CD4-positive, alpha-beta T cell treated with Interleukin-21 for 1 hour (primary cell): ENCODE measurements around the gene CCDC6.
A peak's percentile ranks its signal among the peaks of the same experiment; 100 is the strongest.

Experiments
- DNase-seq: peaks from one replicate; pipeline ENCODE4 v3.0.0-alpha.2; 2020

The CCDC6 gene

DNA sequence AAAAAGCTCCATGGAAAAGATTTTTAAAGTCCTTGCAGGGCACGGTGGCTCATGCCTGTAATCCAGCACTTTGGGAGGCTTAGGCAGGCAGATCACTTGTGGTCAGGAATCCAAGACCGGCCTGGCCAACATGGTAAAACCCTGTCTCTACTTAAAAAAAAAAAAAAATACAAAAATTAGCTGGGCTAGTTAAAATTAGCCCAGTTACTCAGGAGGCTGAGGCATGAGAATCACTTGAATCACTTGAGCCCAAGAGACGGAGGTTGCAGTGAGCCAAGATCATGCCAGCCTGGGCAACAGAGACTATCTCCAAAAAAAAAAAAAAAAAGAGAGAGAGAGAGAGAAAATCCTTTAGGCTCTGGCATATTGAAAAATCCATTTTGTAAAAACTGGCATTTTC is 61.9 kb downstream of the CCDC6 start:
- DNase-seq = no peak

- DNase-seq = no peak
These were observed 62.6 kb downstream of the CCDC6 start for GRCh38 chr10:59843748-59844147.

DNA sequence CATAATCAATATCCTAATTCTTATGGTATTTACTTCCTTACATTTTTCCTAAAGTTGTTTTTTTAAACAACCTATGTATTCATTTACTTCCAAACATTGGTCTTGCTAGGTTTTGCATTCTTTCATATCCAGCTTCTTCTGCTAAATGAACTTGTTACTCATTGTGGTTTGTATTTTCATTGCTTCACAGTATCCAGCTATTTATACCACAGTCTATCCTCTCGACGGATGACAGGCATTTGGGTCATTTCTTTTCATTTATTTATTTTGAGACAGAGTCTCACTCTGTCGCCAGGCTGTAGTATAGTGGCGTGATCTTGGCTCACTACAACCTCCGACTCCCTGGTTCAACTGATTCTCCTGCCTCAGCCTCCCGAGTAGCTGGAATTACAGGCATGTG is 66.8 kb downstream of the CCDC6 start:
- no peak for DNase-seq

- DNase-seq = no peak
These were observed 68.1 kb downstream of the CCDC6 start for GRCh38 chr10:59838085-59838789.

GRCh38 chr10:59833810-59834209 is 72.5 kb downstream of the CCDC6 start:
- no peak for DNase-seq

DNA sequence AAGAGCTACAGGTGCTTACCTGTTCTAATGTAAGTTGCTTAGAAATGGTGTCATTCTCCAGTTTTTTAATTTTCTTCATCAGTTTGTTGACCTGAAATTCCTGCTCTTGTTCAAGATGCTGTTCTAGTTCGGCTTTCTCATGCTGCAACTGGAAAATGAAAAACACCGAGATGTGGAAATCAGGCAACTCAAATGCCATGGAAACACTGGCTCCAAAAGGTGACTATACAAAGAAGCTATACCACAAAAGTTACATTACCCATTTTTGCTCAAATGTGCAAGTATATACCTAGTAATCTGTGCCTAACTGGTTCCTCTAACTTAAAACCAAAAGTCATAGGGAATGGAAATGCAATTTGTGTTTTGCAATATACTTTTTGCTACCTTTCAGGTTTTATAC is 73.8 kb downstream of the CCDC6 start:
- DNase-seq = no peak

GRCh38 chr10:59831658-59832503 is 74.5 kb downstream of the CCDC6 start:
- no peak for DNase-seq

- peak; percentile 9 for DNase-seq
These were observed 75.6 kb downstream of the CCDC6 start for GRCh38 chr10:59830601-59831259.

DNA sequence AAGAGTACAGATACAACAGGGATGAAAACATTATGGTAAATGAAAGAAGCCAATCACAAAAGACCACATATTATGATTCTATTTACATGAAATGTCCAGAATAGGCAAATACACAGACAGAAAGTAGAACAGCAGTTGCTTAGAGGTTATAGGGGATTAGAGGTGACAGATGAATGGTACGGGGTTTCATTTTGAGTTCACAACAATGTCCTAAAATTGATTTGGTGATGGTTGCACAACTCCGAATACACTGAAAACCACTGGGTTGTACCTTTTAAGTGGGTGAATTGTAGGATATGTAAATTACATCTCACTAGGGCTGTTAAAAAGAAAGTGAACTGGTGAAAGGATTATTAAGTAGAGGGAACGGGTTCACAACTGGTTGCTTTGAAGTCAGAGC is 76.8 kb downstream of the CCDC6 start:
- DNase-seq = no peak

DNA sequence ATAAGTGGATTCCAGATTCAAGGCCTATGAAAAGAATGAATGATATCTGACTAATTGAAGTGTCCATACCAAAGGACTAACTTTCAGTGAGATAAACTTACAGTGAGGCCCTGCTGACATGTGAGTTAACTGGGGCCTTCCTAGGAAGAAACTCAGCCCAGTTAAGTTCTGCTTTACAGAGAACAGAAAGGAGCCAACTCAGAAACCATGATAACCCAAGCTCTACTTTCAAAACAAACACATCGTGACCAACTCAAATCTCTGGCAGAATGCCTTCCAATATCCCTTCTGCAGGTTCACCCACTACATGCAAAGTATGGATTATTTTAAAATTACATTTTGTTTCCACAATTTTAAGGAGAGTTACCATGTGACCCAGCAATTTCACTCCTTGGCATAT is 77.3 kb downstream of the CCDC6 start:
- DNase-seq = no peak

GRCh38 chr10:59825932-59826331 is 80.4 kb downstream of the CCDC6 start:
- no peak for DNase-seq

DNA sequence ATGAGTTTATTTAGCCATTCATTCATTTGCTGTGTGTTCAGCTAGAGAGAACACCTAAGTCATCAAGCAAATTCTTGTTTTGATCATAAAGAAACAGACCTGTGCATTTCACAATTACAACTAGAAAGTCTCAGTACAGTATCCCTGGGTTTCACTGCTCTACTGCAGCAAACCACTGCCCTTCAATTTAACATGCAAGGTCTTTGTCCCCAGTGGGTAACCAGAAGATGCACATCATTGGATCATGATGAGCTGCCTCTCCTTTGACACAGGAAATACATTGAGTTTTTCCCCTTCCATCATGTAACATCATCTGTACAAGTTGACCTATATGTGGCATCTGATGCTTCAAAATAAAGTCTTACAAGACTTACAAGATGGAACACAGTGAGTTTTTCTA is 82.6 kb downstream of the CCDC6 start:
- DNase-seq = no peak

- DNase-seq = no peak
These were observed 83.2 kb downstream of the CCDC6 start for GRCh38 chr10:59823111-59823510.

DNA sequence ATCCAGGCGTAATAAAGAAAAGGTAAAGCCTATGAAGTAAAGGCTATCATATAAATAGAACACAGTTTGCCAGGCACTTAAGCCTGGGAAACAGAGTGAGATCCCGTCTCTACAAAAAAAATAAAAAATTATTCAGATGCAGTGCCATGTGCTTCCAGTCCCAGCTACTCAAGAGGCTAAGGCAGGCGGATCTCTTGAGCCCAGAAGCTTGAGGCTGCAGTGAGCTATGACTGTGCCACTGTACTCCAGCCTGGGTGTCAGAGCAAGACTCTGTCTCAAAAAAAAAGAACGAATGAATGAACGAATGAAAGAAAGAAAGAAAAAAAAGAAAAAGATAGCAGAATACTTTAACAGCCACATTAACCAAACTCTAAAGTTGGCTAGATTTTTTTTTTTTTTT is 85.9 kb downstream of the CCDC6 start:
- no peak for DNase-seq

DNA sequence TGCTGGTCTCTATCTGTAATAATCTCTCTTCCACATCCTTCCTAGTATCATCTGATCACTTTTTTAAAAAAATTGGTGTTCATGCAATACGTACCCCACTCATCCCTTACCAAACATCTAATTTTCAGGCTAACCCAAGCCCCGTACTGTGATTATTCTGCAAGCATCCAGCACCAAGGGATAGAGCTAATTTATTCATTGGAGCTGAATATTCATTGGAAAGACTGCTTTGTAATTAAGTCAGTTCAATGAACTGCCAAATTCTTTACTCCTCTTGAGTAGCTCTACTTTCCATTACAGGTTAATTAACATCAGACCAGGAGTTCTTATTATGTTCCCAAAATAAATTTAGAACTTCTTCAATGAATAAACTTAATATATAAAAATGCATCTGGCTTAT is 86.7 kb downstream of the CCDC6 start:
- DNase-seq = no peak

DNA sequence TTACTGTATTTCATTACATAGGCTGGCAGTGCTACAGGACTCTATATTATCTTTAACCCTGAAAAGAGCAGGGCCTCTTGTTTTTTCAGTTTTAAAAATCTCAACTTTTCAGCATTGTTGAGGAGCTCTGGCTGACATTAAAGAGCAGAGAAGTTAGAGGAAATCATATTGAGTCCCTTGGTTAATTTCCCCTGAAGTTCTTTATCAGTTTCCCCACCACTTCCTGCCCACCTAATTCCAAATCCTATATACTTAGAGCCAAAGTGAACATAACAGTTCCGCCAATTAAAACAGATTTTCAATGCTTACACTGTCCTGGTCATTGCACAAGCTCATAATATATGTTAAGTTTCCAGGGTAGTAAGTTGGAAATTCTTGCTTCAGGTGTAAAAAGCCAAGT is 87.1 kb downstream of the CCDC6 start:
- no peak for DNase-seq

DNA sequence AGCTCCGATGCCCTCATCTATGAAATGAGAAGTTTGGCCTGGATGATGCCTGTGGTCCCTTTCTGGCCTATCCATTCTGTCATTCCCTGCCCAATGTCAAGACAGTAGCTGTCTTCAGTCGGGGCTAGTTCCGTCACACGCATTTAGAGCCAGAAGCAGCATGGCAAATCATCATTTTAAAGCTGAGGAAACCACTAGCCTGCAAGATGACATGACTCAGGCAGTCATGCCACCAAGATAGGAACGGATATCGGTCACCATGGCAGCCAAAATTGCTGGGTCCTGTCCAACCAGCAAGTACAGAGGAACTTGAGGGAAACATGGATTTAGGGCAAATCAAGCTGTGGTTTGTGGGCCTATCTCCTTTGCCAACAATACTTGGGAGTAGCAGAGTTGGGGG is 88.6 kb downstream of the CCDC6 start:
- DNase-seq = no peak

DNA sequence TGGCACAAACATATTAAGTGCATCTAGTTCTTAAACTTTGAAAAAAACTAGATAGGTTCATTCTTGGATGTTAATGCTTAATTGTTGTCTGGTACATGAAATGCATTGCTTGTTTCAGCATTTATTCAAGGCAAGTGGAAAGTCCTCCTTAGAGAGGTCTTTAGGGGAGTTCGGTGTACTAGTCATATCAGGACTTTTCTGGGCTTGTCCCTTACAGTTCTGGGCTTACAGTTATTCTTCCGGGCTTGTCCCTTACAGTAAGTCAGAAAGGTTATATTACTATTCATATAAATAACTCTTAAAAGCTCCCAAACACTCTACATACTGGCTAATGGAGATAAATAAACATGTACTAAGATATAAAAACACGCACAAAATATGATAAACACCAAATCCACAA is 91.5 kb downstream of the CCDC6 start:
- no peak for DNase-seq

GRCh38 chr10:59812519-59813122 is 93.7 kb downstream of the CCDC6 start:
- no peak for DNase-seq

- no peak for DNase-seq
These were observed 96.7 kb downstream of the CCDC6 start for GRCh38 chr10:59809644-59809974.

- DNase-seq = peak; percentile 39
These were observed 97.3 kb downstream of the CCDC6 start for GRCh38 chr10:59808896-59809643.

DNA sequence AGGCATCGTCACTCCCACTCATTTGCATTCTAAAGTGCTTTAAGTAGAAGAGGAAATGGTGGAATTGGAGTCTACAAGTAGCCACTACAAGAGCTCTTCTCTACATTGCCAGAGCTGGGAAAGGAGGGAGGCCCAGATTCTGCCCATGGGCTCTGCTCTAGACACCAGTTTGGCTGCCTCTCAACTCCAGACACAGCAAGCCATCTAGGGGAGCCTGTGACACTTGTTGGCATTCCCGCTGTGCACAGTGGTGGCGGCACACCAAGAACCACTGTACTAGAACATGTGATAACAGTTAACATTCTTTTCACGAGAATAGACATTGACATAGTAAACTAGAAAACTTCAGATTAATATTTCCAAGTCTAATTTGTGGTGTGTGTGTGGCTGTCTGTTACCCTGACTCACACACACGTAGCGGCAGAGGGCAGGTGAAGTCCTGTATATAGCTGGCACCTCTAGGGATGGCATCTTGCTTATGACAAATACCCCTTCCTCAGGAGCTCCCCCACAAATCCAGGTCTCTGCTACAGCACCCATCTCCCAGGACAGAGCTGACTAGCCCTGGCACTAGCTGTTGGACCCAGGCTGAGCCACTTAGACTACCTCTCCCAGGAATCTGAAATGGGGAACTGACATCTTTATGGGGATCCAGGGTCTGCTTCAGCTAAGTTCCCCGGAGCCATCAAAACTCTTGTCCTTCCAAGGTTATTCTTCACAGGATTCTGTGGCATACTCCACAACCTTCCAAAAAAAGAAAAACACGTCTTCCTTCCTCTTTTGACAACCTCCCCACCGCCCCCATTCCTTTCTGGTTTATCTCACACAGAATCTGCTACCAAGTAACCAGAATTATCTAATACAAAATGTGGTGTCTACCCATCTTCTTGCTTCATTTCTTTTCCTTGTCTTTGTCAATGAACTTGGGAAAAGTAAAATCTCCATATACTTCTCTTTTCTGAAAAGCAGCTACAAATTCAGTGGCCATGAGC is 98.4 kb downstream of the CCDC6 start:
- no peak for DNase-seq
